OCI-LY1 (cell line): Measurements from ENCODE around the gene NPLOC4.
A peak's percentile ranks its signal among the peaks of the same experiment; 100 is the strongest.

Experiments
- H2AFZ ChIP-seq: fragments of 200-600 bp; sonication (generic), shearing (Covaris generic); 2 replicates; pipeline ENCODE4 v1.6.0; 2014; ENCODE audit warnings: antibody characterized with exemption, mild to moderate bottlenecking, low read length
- H3F3A ChIP-seq: fragments of 200-600 bp; sonication (generic), shearing (Covaris generic); 2 replicates; pipeline ENCODE4 v1.6.0; 2014; ENCODE audit warnings: mild to moderate bottlenecking, antibody characterized with exemption, low read length, moderate library complexity; ENCODE audit not compliant: insufficient read depth
- H3K27ac ChIP-seq: fragments of 200-600 bp; sonication (generic); 2 replicates; pipeline ENCODE4 v1.5.1; 2014; ENCODE audit warnings: low read length, mixed run types, mild to moderate bottlenecking, low read depth; ENCODE audit not compliant: poor library complexity, severe bottlenecking
- H3K27me3 ChIP-seq: fragments of 200-600 bp; sonication (generic); 2 replicates; pipeline ENCODE4 v1.6.0; 2014; ENCODE audit warnings: antibody characterized with exemption, mild to moderate bottlenecking, low read length, moderate library complexity; ENCODE audit not compliant: insufficient read depth
- H3K36me3 ChIP-seq: fragments of 200-600 bp; sonication (generic); 2 replicates; pipeline ENCODE4 v1.6.1; 2014; ENCODE audit warnings: mild to moderate bottlenecking, antibody characterized with exemption, low read length, moderate library complexity, mixed read lengths; ENCODE audit not compliant: insufficient read depth
- H3K4me1 ChIP-seq: fragments of 200-600 bp; sonication (generic); 2 replicates; pipeline ENCODE4 v1.5.1; 2014; ENCODE audit warnings: mild to moderate bottlenecking, low read length, moderate library complexity; ENCODE audit not compliant: insufficient read depth, severe bottlenecking
- H3K4me2 ChIP-seq: fragments of 200-600 bp; sonication (generic), shearing (Covaris generic); 2 replicates; pipeline ENCODE4 v1.6.1; 2014; ENCODE audit warnings: low read length
- H3K4me3 ChIP-seq: fragments of 200-600 bp; sonication (generic); 2 replicates; pipeline ENCODE4 v1.5.1; 2014; ENCODE audit warnings: low read length, low read depth, mild to moderate bottlenecking, mixed read lengths; ENCODE audit not compliant: poor library complexity, severe bottlenecking
- H3K79me2 ChIP-seq: fragments of 200-600 bp; shearing (Covaris generic); 2 replicates; pipeline ENCODE4 v1.6.1; 2016; ENCODE audit warnings: mixed run types, low read length, mixed read lengths; ENCODE audit not compliant: insufficient read depth
- H3K9ac ChIP-seq: fragments of 200-600 bp; sonication (generic), shearing (Covaris generic); 2 replicates; pipeline ENCODE4 v1.6.1; 2014; ENCODE audit warnings: mild to moderate bottlenecking, low read length, mixed read lengths
- H3K9me2 ChIP-seq: fragments of 200-600 bp; sonication (generic), shearing (Covaris generic); 2 replicates; pipeline ENCODE4 v1.6.1; 2014; ENCODE audit warnings: low read depth, mild to moderate bottlenecking, low read length, mixed read lengths
- H3K9me3 ChIP-seq: fragments of 200-600 bp; shearing (Covaris generic); 2 replicates; pipeline ENCODE4 v1.6.1; 2014; ENCODE audit warnings: low read length, mixed read lengths
- H4K20me1 ChIP-seq: fragments of 200-600 bp; sonication (generic), shearing (Covaris generic); 2 replicates; pipeline ENCODE4 v1.6.0; 2016; ENCODE audit warnings: mild to moderate bottlenecking, low read length; ENCODE audit not compliant: insufficient read depth
- CTCF ChIP-seq: fragments of 200-600 bp; sonication (generic), shearing (Covaris generic); IDR thresholded peaks from 2 replicates; pipeline ENCODE4 v1.5.1; 2017; ENCODE audit warnings: mild to moderate bottlenecking, antibody characterized with exemption, low read length, moderate library complexity, mixed read lengths
- EZH2 ChIP-seq: fragments of 200-600 bp; sonication (generic), shearing (Covaris generic); IDR thresholded peaks from 2 replicates; pipeline ENCODE4 v1.8.0; 2017; ENCODE audit warnings: borderline replicate concordance, mixed run types, mild to moderate bottlenecking, antibody characterized with exemption, low read length, moderate library complexity, mixed read lengths

Gene NPLOC4

GRCh38 chr17:81516439-81516838 lies 120.5 kb downstream of the NPLOC4 start:
- peak overlapping the region; percentile 88 for H3K27ac ChIP-seq
- peaks cover 11% of the 10 kb centered on the region for H3K36me3 ChIP-seq
- TF ChIP-seq CTCF = no peak
- TF ChIP-seq EZH2 = no peak
- H3K9me3 ChIP-seq = no peaks in the 10 kb centered on the region
- H2AFZ ChIP-seq = no peak overlapping the region
- H3K4me3 ChIP-seq = peak overlapping the region; percentile 67
- H3K9me2 ChIP-seq = no peaks in the 10 kb centered on the region
- no peaks in the 10 kb centered on the region for H3K27me3 ChIP-seq
- peaks cover 65% of the 10 kb centered on the region for H3K4me1 ChIP-seq
- peaks cover 13% of the 10 kb centered on the region; the same call in 1 of the 2 replicates for H3F3A ChIP-seq
- peak overlapping the region; percentile 96 for H3K4me2 ChIP-seq
- H4K20me1 ChIP-seq = no peaks in the 10 kb centered on the region
- peaks cover 3% of the 10 kb centered on the region; the same call in 1 of the 2 replicates for H3K79me2 ChIP-seq
- peak overlapping the region; percentile 85; the same call in 1 of the 2 replicates for H3K9ac ChIP-seq

- Histone ChIP-seq H3K4me2 (peak overlapping the region; percentile 96), H3K27me3 (no peaks in the 10 kb centered on the region), H3K4me1 (peaks cover 71% of the 10 kb centered on the region), H3F3A (peaks cover 16% of the 10 kb centered on the region; the same call in 1 of the 2 replicates), H3K36me3 (peaks cover 20% of the 10 kb centered on the region), H3K79me2 (peaks cover 6% of the 10 kb centered on the region; the same call in 1 of the 2 replicates), H4K20me1 (no peaks in the 10 kb centered on the region), H3K9ac (peak overlapping the region; percentile 85), H3K9me3 (no peaks in the 10 kb centered on the region), H2AFZ (no peak overlapping the region), H3K9me2 (no peaks in the 10 kb centered on the region), H3K4me3 (peak overlapping the region; percentile 67), H3K27ac (peak overlapping the region; percentile 88)
- TF ChIP-seq EZH2 = no peak
- TF ChIP-seq CTCF = no peak
Observed at GRCh38 chr17:81515530-81516041, 121.3 kb downstream of the NPLOC4 start.

- no peaks in the 10 kb centered on the region for H4K20me1 ChIP-seq
- peak overlapping the region; percentile 96 for H3K4me2 ChIP-seq
- no peaks in the 10 kb centered on the region for H3K9me3 ChIP-seq
- peaks cover 76% of the 10 kb centered on the region for H3K4me1 ChIP-seq
- peaks cover 6% of the 10 kb centered on the region; the same call in 1 of the 2 replicates for H3K79me2 ChIP-seq
- peak overlapping the region; percentile 96 for H3K27ac ChIP-seq
- TF ChIP-seq CTCF = no peak
- TF ChIP-seq EZH2 = no peak
- peak overlapping the region; percentile 67 for H3K4me3 ChIP-seq
- no peaks in the 10 kb centered on the region for H3K9me2 ChIP-seq
- H3K36me3 ChIP-seq = peaks cover 26% of the 10 kb centered on the region
- H3F3A ChIP-seq = peaks cover 20% of the 10 kb centered on the region
- H2AFZ ChIP-seq = no peak overlapping the region
- peak overlapping the region; percentile 85 for H3K9ac ChIP-seq
- H3K27me3 ChIP-seq = no peaks in the 10 kb centered on the region
Observed at GRCh38 chr17:81514739-81515529, 122.0 kb downstream of the NPLOC4 start.
